ENCODE measurements around the gene MRPS16. TPM values are rescaled to one million over a fixed set of nuclear protein-coding genes. Genes with fewer than 3 reads are reported as not detected.

MRPS16 gene
- total and polyA plus RNA-seq, 2 donors (not counting 1 experiment from before 2014, with no cell fraction given) = 27.7 to 49.6 TPM

DNA sequence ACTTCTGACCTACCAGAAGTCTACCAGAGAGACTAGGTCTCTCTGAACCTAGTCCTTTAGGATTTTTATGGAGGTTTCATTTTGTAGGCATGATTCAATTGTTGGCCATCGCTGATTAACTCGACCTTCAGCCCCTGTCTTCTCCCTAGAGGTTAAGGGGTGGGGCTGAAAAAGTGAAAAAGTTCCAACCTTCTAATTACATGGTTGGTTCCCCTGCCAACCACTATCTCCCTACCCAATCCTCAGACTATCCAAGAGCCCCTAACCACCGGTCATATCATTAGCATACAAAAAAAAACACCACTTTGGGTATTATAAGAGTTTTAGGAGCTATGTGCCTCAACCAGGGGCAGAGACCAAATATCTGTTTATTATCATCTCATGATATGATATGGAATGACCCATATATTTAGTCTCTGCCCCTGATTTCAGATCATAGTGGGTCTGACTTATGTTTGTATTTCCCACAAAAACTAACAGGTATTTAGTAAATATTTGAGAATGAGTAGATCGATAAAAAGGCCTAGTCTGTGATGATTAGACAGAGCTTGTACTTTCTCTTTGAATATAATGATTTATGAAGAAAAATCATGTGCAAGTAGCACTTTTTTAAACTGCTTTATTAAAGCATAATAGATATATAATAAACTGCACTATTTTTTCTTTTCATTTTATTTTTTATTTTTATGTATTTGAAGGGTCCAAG lies 41.2 kb downstream of the MRPS16 start:
- no peaks in the 10 kb centered on the region for H3K4me1 Mint-ChIP-seq
- Histone ChIP-seq H3K4me3 (ENCODE audit: control extremely low read depth in 1 of 5, extremely low read depth in 1 of 5, insufficient read depth in 1 of 5, low read depth in 2 of 5, low read length in 4 of 5) (no peak overlapping the region), H3K79me2 (ENCODE audit: control insufficient read depth, insufficient read depth, low read length) (no peaks in the 10 kb centered on the region), H4K20me1 (ENCODE audit: control insufficient read depth, insufficient read depth, low read length, poor library complexity, severe bottlenecking) (no peaks in the 10 kb centered on the region), H3K27me3 (replicated peaks in 1 of 4; ENCODE audit: control extremely low read depth in 1 of 4, control insufficient read depth in 3 of 4, insufficient read depth in 4 of 4, low read length in 3 of 4) (no peaks in the 10 kb centered on the region), H3K4me1 (ENCODE audit: control insufficient read depth in 2 of 2, insufficient read depth in 2 of 2, low read length in 2 of 2) (no peaks in the 10 kb centered on the region), H3K4me2 (replicated peaks; ENCODE audit: low read depth, low read length, poor library complexity, severe bottlenecking) (no peak overlapping the region), H3K9ac (ENCODE audit: low read length) (no peak overlapping the region), H3K9me3 (ENCODE audit: control extremely low read depth in 1 of 3, control insufficient read depth in 2 of 3, insufficient read depth in 1 of 3, low read length in 2 of 3) (no peaks in the 10 kb centered on the region), H3K36me3 (replicated peaks in 1 of 2; ENCODE audit: control extremely low read depth in 1 of 2, control insufficient read depth in 1 of 2, extremely low read depth in 1 of 2, insufficient read depth in 2 of 2, low read length in 1 of 2) (peaks cover 0 to 6% of the 10 kb centered on the region in 2 experiments), H2AFZ (ENCODE audit: insufficient read depth, low read depth, low read length, poor library complexity, severe bottlenecking) (no peak overlapping the region), H3K27ac (ENCODE audit: low read length in 2 of 2) (no peak overlapping the region)
- DNase-seq (no peak), ATAC-seq (ENCODE audit: low read depth) (no peak)
- TF ChIP-seq EZH2 (IDR thresholded peaks at IDR 0.05; ENCODE audit: borderline replicate concordance, insufficient read depth, low read depth, low read length, poor library complexity, severe bottlenecking) = no peak
- TF ChIP-seq, protein P1, sequence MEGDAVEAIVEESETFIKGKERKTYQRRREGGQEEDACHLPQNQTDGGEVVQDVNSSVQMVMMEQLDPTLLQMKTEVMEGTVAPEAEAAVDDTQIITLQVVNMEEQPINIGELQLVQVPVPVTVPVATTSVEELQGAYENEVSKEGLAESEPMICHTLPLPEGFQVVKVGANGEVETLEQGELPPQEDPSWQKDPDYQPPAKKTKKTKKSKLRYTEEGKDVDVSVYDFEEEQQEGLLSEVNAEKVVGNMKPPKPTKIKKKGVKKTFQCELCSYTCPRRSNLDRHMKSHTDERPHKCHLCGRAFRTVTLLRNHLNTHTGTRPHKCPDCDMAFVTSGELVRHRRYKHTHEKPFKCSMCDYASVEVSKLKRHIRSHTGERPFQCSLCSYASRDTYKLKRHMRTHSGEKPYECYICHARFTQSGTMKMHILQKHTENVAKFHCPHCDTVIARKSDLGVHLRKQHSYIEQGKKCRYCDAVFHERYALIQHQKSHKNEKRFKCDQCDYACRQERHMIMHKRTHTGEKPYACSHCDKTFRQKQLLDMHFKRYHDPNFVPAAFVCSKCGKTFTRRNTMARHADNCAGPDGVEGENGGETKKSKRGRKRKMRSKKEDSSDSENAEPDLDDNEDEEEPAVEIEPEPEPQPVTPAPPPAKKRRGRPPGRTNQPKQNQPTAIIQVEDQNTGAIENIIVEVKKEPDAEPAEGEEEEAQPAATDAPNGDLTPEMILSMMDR (IDR thresholded peaks at IDR 0.05) = no peak
- ChIA-PET POLR2A (no interaction called here), CTCF (no interaction called here)
- intact Hi-C loops (cut with micrococcal nuclease) = no loop called here
- no peak overlapping the region for H3K27ac Mint-ChIP-seq
- no peaks in the 10 kb centered on the region for H3K27me3 Mint-ChIP-seq
- peaks cover 3% of the 10 kb centered on the region for H3K9me3 Mint-ChIP-seq (ENCODE audit: insufficient read depth)
- no CpG with 5 or more reads among the region's 4 CpGs for WGBS (ENCODE audit: insufficient coverage)
- H3K4me3 Mint-ChIP-seq = no peak overlapping the region

GRCh38 chr10:73210395-73211105 lies 41.9 kb downstream of the MRPS16 start:
- TF ChIP-seq, protein P1 (IDR thresholded peaks at IDR 0.05) = no peak
- no peak for TF ChIP-seq EZH2 (IDR thresholded peaks at IDR 0.05; ENCODE audit: borderline replicate concordance, insufficient read depth, low read depth, low read length, poor library complexity, severe bottlenecking)
- Histone ChIP-seq H3K4me3 (ENCODE audit: control extremely low read depth in 1 of 5, extremely low read depth in 1 of 5, insufficient read depth in 1 of 5, low read depth in 2 of 5, low read length in 4 of 5) (no peak overlapping the region), H3K27me3 (replicated peaks in 1 of 4; ENCODE audit: control extremely low read depth in 1 of 4, control insufficient read depth in 3 of 4, insufficient read depth in 4 of 4, low read length in 3 of 4) (no peaks in the 10 kb centered on the region), H4K20me1 (ENCODE audit: control insufficient read depth, insufficient read depth, low read length, poor library complexity, severe bottlenecking) (no peaks in the 10 kb centered on the region), H3K4me1 (ENCODE audit: control insufficient read depth in 2 of 2, insufficient read depth in 2 of 2, low read length in 2 of 2) (no peaks in the 10 kb centered on the region), H3K9ac (ENCODE audit: low read length) (no peak overlapping the region), H3K9me3 (ENCODE audit: control extremely low read depth in 1 of 3, control insufficient read depth in 2 of 3, insufficient read depth in 1 of 3, low read length in 2 of 3) (no peaks in the 10 kb centered on the region), H3K36me3 (replicated peaks in 1 of 2; ENCODE audit: control extremely low read depth in 1 of 2, control insufficient read depth in 1 of 2, extremely low read depth in 1 of 2, insufficient read depth in 2 of 2, low read length in 1 of 2) (peaks cover 0 to 3% of the 10 kb centered on the region in 2 experiments), H3K4me2 (replicated peaks; ENCODE audit: low read depth, low read length, poor library complexity, severe bottlenecking) (no peak overlapping the region), H3K79me2 (ENCODE audit: control insufficient read depth, insufficient read depth, low read length) (no peaks in the 10 kb centered on the region), H3K27ac (ENCODE audit: low read length in 2 of 2) (no peak overlapping the region), H2AFZ (ENCODE audit: insufficient read depth, low read depth, low read length, poor library complexity, severe bottlenecking) (no peak overlapping the region)
- Mint-ChIP-seq H3K27me3 (no peaks in the 10 kb centered on the region), H3K4me3 (no peak overlapping the region), H3K4me1 (no peaks in the 10 kb centered on the region), H3K9me3 (ENCODE audit: insufficient read depth) (no peaks in the 10 kb centered on the region), H3K27ac (no peak overlapping the region)
- WGBS (ENCODE audit: insufficient coverage) = 100% methylated on average over 1 of the region's 3 CpGs
- ATAC-seq (ENCODE audit: low read depth) (no peak), DNase-seq (no peak)
- CTCF ChIA-PET = no interaction called here
- intact Hi-C loops (cut with micrococcal nuclease) = no loop called here
- POLR2A ChIA-PET = no interaction called here
